Non-pigmented ciliary epithelial cell (primary cell): ENCODE data around the gene PANX2.
"Not testable (repeated sequence)": the region's sequence is repeated elsewhere in the genome, so short reads cannot be mapped to it uniquely, and the experiment has no call there.

Experiments
- DNase-seq: peaks from one replicate; pipeline ENCODE4 v3.0.0-alpha.2; 2010; ENCODE audit warnings: low read depth

Gene PANX2

DNA sequence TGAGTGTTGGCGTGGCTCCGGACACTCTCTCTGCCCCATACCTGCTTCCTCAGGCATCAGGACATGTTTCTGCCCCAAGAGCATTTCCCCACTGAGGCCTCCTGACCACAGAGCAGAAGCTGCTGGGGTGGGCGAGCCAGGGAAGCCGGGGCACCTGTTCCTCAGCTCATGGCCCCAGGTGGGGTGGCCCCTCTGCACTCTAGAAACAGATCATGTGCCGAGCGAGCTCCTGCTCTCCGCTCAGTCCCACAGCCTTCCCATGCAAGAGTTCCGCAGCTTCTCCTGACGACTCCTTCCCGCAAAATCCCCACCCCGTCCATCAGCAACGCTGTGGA is 22.4 kb upstream of the PANX2 start:
- DNase-seq: no peak

DNA sequence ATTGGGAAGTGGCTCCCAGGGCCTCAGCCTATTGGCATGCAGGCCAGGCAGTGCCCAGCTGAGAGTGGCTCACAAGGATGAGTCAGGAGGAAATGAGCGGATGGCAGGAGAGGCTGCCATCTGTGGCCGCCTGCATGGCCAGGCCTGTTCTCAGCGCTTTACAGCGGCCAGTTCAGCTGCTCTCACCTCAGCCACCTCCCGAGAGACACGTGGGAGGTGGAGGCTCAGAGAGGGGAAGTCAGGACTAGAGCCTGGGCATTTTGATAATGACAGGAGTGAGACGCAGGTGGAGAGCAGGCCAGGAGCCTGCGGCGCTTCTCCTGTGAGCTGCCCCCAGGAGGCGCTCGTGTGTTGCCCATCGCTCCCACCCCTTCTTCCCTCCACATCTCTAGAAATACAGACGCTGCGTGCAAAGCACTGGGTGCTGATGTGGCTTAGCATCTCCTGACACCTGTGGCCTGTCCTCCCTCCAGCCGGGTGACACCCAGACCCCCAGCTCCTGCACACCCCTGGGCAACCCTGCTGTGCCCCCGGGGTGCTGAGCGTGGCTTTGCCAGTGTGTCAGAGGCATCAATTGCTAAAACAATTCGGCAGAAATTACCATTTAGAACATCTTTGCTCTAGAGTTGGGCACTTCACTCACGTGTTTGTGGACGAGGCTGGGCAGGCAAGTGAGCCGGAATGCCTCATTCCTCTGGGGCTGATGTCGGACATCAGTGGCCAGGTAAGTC is 21.4 kb upstream of the PANX2 start:
- no peak for DNase-seq

DNA sequence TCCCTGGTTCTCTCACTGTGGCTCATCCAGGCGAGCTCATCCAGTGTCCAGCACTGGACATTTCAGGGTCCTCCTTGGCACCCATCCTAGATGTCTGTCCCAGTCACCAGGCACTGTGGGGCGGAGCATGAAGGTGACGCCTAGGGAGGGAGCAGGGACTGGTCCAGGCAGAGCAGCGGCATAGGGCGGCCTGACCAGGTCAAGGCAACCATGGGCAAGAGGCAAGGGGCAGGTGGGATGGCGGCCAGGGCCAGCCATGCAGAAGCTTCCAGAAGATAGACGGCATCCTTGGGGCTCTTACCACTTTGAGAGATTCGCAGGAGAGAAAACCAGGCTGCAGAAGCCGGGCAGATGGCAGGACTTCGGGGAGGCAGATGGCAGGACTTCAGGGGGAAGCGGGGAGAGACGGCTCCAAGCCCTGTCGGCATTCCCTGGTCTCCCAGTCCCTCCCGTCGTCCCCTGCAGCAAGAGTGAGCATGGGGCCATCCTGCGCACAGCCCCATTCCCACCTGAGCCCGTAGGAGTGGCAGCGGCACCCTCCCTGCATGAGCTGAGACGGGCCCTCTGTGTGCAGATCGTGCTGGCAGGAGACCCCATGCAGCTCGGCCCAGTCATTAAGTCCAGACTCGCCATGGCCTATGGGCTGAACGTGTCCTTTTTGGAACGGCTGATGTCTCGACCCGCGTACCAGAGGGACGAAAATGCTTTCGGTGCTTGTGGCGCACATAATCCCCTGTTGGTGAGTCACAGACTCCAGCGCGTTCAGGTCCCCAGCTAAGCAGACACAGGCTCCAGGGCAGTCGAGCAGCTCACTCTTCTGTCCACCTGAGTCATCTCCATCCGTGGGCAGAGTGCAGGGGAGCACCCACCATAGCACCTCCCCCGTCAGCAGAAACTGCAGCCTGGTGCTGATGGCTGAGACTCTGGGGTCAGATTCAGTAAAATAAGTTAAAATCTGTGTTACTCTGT is 20.1 kb upstream of the PANX2 start:
- DNase-seq: no peak

DNA sequence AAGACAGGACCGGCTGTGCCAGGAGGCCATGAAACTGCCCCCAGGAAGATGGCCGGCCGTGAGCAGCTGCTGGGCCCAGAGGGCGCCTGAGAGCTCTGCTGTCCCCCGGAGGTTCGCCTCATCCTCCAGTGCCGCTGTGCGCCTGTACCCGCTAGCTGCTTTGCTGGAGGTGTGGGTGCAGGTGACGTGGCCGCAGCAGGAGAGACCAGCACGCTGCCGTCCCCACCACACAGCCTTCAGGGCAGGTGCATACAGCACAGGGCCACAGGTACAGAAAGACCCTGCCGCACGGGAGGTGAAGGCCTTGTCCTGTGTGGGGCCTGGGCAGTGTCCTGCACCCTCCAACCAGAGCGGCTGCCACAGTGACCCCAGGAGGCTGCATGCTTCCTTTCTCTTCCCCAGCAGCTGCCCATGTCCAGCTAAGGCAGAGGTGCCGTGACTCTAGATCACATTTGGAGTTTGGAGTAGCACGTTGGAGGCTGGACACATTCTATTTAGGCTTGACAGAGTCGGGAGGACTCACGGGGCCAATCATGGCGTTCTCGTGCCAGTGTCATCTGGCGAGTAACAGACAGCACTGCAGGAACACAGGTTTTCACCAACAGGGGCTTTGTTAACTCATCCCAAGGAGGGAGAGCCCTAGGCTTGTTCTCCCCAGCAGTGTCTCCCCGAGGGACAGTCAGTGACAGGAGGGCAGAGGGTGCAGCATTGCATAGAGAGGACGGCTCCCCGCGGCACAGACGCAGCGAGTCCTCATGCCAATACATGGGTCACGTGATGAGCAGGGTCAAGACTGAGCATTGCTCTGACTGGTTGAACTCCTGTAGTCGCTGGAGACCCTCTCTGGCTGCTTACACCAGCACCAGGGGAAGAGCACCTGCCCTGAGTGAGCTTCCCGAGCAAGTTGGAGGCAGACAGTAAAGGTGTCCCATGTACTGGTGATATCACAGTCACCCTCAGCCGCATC is 18.7 kb upstream of the PANX2 start:
- DNase-seq: no peak

DNA sequence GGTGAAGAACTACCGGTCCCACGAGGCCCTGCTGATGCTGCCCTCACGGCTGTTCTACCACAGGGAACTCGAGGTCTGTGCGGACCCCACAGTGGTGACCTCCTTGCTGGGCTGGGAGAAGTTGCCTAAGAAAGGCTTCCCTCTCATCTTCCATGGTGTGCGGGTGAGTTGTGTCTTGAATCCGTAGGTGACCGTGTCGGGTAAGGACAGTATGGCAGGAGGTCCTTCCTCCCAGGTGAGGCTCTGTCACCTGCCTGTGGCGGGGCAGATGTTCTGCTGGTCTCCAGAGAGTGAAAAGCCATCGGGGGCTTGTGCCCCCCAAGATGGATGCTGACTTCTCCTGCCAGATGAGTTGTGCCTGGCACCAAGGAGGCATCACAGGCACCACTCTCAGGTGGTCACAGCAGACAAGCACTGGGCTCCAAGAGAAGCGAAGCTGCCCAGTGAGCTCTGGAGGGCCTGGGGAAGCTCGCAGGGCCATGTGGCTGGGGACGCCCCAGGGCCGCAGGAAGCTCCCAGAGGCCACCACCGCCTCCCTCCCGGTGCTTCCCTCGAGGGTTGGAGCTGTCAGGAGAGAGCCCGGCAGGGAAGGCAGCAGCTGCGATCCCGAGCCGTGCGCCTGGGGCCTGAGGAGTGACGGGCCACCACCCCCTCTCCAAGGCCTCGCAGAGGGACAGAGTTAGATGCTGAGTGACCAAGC is 17.3 kb upstream of the PANX2 start:
- no peak for DNase-seq

DNA sequence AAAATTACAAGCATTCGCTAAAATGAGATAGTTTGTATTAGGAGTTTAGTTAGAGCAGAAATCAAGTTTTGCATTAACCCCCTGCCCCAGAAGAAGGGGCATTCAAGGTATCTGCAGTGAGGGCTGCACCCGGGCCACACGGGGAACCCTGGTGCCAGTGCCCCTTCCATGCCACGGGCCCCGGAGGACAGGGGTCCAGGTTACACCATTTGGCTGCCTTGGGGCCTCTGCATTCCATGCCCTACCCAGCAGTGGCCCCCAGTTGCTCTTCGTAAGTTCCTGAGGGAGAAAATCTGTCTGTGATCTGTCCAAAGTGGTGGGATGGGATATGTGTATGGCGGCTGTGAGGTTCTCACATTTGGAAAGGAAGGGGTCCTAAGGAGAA is 16.8 kb upstream of the PANX2 start:
- no peak for DNase-seq

DNA sequence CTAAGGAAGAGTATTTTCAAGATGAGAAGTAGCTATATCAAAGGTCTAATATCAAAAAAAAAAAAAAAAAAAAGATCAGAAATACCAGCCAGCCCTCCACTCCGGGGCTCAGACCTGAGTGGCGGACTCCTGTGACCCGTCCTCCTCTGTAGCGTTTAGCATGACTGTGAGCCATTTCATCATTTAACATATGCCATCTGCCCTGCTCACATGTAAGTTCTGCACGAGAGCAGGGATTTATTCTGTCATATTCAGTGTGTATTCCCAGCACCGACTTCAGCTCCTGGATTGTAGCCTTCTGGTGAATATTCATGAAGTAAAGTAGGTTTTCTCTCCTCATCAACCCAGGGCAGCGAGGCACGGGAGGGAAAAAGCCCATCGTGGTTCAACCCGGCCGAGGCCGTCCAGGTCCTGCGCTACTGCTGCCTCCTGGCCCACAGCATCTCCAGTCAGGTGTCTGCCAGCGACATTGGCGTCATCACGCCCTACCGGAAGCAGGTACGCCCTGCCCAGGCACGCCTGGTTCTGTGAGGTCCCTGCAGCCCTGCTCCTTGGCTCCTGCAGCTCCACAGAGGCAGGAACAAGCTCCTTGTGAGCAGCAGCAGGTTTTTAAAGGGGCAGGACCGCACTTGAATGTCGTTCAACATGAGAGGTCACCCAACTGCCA is 12.7 kb upstream of the PANX2 start:
- DNase-seq: no peak

DNA sequence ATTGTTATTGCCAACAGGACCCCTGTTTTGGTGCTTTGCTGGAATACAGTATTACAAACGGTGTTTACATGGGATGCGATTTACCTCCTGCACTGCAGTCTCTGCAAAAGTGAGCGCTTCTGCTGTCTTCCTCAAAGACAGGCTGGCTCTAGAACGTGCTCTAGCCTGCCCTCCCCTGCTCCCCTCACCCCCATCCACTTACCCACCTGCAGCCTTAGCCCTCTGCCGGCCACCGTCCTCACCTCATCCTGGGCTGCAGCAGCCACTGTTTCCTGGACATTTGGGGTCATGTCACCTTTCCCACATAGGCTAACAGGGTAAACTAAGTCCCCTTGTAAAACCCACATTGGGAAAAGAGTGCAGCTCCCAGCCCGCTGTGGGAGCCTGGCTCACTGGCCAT is 9.6 kb upstream of the PANX2 start:
- DNase-seq: no peak

DNA sequence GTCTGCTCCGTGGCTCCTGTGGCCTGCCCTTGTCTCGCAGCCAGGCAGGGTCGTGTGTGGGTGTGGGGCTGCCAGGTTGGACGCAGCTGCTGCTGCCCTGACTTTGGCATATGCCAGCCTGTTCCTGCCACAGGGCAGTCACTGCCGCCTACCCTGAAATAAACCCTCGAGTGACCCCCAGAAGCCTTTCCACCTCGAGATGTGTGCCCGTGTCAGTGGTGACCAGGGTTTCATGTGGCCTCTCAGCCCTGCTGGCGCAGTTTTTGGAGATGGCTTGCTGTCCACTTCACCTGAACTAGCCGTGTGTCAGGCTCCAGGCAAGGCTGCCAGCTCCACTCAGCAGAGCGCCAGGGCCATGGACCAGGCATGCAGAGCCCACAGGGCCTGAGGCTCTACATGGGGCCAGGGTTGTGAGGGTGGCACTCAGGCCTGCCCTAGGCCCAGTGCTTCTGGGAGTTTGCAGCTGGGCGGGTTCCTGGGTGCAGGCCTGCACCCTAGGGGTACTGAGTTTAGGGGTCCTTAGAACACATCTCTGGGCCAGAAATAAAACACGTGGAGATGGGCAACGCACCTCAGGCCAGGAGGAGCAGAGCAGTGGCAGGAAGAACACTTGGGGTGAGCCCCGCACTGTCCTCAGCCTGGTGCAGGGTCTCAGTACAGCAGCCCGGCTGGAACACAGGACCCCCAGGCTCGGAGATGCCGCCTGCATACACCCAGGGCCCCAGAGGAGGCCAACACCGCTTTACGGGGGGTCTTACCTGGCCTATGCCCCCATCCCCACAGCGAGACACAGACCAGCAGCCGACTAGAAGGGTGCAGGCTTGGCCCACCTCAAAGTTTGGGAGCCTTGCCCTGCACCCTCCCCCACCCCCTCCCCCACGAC is 8.8 kb upstream of the PANX2 start:
- DNase-seq: no peak

DNA sequence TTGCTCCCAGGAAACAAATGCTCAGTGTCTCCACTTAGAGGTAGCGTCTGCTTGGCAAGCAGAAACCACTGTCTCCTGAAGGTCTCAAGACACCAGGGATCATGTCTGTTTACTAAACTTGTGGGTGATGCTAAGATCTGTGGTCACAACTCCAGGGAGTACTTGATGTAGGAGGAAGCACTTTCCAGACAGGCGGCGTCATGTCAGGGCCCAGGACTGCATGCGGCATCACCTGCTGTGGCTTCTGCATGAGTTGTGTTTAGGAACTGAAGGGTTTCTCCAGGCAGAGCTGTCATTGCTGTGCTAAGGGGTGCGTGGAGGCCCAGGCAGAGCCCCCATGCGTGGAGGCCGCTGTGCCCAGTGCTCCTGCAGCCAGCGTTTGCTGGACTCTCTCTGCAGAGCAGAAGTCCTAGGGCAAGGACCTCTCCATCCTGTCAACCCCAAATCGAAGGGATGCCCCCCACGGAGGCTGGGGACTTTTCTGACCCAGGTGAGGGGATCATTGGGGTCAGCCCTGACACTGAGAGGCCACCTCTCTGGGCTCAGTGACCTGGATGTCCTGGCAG is 8.1 kb upstream of the PANX2 start:
- no peak for DNase-seq

DNA sequence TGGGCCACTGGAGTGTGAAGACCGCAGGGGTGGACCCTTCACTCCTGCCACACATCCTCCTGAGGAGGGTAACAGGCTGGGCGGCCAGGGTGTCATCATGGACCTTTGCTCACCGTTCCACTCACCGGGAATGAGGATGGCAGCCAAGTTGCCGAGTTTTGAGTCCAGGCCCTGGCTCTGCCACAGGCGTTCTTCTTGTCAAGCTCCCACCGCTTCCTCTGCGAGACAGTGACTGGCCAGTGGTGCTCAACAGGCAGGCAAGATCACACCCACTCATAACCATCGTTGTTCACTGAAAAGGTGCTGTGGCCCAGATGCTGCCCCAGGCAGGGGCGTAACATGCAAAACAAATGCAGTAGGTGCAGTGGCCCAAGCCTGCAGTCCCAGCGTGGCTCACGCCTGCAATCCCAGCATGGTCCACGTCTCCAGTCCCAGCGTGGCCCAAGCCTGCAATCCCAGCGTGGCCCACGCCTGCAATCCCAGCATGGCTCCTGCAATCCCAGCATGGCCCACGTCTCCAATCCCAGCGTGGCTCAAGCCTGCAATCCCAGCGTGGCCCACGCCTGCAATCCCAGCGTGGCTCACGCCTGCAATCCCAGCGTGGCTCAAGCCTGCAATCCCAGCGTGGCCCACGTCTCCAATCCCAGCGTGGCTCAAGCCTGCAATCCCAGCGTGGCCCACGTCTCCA is 5.0 kb upstream of the PANX2 start:
- no peak for DNase-seq

DNA sequence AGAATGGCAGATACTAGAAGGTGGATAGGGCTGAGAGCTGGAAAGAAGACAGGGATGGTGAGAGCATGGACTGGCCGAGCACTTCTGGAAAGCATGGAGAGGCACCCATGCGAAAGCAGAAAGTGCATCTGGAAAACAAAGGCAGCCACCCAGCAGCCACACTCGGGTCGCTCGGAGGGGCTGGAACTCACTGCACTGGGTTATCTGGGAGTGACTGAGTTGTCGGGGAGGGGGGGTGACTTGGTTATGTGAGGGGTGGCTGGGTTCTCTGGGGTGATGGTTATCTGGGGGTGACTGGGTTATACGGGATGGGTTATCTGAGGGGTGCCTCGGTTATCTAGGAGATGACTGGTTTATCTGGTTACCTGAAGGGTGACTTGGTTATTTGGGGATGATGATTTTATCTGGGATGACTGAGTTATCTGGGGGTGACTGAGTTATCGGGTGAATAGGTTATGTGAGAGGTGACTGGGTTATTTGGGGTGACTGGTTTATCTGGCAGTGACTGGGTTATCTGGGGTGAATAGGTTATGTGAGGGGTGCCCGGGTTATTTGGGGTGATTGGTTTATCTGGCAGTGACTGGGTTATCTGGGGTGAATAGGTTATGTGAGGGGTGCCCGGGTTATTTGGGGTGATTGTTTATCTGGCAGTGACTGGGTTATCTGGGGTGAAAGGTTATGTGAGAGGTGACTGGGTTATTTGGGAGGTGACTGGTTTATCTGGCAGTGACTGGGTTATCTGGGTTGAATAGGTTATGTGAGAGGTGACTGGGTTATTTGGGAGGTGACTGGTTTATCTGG is 2.6 kb upstream of the PANX2 start:
- DNase-seq: no peak

DNA sequence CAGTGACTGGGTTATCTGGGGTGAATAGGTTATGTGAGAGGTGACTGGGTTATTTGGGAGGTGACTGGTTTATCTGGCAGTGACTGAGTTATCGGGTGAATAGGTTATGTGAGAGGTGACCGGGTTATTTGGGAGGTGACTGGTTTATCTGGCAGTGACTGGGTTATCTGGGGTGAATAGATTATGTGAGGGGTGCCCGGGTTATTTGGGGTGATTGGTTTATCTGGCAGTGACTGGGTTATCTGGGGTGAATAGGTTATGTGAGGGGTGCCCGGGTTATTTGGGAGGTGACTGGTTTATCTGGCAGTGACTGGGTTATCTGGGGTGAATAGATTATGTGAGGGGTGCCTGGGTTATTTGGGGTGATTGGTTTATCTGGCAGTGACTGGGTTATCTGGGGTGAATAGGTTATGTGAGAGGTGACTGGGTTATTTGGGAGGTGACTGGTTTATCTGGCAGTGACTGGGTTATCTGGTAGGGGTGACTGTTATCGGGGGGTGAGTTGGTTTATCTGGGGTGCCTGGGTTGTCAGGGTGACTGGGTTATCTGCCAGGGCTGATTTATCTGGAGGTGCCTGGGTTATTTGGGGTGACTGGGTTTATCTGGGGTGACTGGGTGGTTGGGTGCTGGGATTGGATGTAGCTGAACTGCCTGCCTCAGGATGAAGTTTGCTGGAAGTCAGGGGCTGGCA is 1.9 kb upstream of the PANX2 start:
- DNase-seq: not testable (repeated sequence)

DNA sequence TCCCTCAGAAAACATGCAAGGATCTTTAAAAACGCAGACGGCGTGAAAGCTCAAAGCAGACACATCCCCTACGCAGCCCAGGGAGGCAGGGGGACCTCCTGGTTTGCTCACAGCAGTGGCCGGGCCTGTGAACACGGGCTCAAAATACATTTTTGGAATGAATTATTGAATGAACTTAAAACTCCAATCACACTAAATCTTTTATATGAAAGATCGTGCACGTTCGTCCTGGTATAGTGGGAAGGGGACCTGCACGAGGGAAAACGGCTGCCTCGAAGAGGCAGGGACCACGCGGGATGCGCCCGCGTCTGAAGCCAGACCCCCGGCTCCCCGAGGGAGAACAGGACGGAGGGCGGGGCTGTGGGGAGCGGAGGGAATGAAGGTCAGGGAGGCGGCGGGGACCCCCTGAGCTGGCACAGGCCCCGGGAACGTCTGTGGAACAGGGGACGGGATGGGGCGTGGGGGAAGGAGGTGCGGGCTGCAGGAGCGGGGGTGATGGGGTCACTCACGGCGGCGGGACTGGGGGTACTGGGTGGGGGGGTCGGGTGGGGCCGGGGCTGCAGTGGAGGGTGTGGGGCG is 1.3 kb upstream of the PANX2 start:
- no peak for DNase-seq

DNA sequence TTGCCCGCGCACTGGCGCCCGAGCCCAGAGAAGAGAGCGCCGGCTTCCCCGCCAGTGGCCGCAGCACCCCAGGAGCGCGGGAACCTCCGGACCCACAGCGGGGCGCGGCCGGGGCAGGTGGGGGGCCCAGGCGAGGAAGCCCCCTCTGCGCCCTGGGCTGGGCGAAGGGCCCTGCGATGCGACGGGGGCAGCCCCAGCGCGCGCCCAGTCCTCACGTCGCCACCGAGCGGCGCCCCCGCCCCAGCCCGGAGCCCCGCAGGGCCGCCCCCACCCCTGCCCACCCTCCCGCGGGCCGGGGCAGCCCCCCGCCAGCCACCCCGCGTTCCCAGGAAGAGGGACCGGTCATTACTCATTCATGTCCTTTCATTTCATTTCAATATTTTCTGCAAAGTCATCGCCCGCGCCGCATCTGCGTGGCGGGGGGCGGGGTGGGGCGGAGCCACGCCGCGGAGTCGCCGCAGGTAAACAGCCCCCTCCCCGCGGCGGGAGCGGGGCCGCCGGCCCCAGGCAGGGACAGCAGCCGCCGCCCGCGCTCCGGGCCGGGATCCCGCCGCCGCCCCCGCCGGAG is 673 bp upstream of the PANX2 start:
- DNase-seq: no peak

DNA sequence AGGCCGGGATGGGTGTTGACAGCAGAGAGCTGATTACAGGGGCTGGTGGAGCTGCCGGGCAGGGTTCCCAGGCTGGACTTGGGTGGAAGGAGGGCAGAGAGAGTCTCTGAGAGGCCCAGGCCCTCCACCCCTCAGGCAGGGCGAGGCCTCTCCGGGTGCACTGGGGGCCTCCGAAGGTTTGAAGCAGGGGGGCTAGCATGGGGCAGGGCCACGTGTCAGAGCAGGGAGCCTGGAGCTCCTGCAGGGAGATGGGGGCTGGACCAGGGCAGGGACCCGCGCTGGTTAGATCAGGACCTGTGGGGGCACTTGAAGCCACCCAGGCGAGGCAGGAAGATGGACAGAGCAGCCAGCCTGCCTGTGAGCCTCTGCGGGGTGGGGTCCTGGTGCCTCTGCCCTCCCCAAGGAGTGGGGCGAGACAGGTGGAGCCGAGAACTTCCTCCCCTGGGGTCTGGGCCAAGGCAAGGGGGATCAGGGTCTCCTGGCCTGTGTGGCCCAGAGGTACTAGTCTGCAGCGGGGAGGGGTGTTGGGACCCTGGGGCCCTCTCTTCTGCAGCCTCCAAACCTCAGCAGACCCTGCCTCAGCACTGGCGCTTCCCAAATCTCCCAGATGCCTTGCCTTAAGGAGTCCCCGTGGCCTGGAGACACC is 911 bp downstream of the PANX2 start:
- no peak for DNase-seq
